ENCODE data around the gene ANP32A. TPM values are rescaled to one million over a fixed set of nuclear protein-coding genes. Genes with fewer than 3 reads are reported as not detected.

Gene ANP32A
- total RNA-seq, 1 donor: 38.5 TPM

DNA sequence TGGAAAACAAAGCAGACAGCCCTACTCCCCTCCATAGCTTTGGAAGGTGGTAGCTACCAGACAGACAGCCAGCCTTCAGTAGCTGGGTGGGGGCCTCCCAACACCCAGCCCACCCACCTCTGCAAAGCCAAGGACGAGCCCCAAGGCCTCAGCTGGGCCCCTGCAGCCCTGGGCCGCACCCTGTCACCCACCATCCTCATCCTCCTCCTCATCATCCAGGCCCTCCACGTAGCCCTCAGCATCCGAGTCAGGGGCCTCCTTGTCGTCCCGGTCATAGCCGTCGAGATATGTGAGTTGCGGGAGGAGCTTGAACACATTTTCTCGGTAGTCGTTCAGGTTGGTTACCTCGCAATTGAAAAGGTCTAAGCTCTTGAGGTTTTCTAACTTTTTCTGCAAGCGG lies 36.5 kb downstream of the ANP32A start:
- DNase-seq (ENCODE audit: low read depth in 2 of 3, low spot score in 2 of 3): no peak

DNA sequence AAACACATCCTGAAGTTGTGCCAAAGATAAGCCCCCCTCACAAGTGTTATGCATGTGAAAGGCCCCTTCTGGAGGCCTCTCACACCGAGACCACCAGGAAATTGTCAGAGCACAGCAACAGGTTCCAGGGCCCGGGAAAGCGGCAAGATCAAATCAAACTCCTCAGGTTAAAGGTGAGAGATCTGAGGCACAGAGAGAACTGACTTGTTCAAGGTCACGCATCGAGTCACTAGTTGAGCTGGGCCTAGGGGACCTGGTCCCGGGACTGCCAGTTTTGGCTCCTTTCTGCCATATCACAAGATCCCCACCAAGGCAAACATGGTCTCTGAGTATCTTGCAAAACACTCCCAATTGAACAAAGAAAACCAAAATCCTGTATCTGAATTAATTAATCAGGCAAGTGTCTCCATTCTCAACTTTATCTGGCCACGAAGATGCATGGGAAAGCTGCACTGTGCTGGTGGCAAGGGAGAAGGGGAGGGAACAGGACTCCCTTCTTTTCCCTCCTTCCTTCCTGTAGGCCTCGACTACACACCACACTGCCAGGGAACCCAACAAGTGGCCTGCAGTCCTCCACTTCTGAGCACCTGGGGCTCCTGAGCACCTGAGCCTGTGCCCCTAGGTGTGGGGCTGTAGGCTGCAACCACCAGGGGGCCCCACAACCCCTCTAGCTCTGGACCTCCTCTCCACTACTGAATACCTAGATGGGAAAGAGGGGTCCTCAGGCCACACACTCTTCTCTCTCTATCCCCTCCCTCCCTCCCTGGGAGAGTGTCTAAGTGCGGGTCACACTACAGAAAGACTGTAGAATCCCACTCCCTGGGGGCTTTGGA lies 37.3 kb downstream of the ANP32A start:
- DNase-seq (ENCODE audit: low read depth in 2 of 3, low spot score in 2 of 3): peak; percentile 53 to 73 (median 70)

DNA sequence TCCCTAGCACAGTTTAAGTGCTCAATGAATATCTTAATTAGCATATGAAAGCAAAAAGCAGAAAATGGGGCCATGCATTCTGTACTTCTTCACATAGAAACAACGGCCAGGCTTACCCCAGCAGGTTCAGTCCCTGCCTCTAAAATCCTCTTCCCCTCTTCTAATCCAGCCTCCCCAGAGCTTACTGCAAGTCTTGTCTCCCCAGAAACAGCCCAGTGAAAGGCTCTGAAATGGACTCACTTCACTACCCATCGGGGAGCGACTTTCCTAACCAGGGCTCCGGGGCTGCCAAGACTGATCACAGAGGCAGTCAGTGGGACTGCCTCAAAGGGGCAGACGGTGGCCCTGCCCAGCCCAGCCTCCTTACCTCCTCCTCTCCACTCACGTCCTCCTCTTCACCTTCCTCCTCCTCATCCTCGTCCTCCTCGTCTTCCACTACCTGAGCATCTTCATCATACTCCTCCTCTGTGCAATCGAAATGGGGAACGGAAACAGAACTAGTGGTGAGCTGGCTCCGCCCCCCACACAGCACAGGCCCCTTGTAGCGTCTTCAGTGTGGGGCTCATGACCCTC lies 38.0 kb downstream of the ANP32A start:
- peak in 1 of 3 donors; percentile 8 for DNase-seq (ENCODE audit: low read depth in 2 of 3, low spot score in 2 of 3)

DNA sequence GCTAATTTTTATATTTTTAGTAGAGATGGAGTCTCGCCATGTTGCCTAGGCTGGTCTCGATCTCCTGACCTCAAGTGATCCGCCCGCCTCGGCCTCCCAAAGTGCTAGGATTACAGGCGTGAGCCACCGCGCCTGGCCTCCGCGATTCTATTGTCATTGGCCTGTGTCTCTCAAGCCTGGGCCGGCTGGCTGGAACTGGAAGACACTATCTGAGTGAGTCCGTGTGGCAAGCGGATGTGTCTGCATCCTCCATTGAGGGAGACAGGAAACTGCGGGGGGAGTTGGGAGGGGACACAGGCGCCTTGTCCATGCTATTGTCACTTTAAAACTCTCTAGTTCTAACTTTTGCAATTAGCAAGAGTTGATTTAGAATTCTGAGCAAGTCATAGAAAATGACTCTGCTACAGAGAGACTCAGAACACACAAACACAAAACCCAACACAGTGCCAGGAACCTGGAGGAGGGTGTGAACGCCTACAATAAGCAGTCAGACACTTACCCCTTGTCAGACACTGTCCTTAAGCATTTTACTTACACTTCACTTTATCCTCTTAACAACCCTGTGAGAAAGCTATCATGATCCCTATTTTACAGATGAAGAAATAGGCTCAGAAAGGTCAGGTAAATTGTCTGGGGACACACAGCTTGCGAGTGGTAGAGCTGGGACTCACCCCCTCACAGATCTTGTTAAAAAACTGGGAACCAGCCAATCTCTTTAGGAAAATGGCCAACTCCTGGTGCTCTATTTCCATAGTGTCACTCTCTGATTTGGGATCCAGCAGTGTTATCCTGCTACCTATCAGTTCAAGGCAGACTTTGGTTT lies 38.7 kb downstream of the ANP32A start:
- peak in 2 of 3 donors; percentile 90 to 98 for DNase-seq (ENCODE audit: low read depth in 2 of 3, low spot score in 2 of 3)

DNA sequence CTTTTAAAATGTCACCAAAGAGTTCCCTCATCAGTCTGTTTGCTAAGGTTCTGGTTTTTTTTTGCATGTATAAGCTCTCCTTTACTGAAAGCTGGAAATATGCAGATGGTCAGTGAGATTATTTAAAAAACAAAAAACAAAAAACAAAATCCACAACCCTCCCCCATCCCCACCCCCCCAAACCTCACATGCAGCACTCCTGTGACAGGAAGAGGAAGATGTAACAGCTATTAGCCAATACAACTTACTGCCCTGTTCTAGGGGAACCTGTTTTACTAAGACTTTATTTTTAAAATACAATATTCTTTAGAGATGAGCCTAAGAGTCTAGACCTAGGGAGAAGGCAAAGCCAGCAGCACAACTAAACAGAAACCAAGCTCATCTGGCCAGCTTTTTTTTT lies 39.5 kb downstream of the ANP32A start:
- peak in 1 of 3 donors; percentile 50 for DNase-seq (ENCODE audit: low read depth in 2 of 3, low spot score in 2 of 3)

DNA sequence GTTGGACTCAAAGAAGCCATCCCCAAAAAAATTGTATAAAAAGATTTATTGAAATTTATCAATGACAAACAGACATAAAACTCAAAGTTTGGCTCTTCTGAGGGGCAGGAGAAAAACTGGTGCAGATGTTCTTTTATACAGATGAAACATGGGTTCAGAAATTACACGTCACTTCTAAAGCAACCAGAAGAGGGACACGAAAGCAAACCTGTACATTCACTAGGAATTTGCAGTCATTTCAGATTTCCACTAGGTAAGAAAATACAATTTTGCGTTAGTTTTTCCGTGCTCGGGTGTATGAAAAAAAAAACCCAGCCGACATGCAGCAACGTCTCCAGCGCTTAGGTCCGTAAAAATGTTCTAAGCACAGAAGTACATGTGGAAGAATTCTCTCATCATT lies 41.8 kb downstream of the ANP32A start:
- peak in 1 of 3 donors; percentile 46 for DNase-seq (ENCODE audit: low read depth in 2 of 3, low spot score in 2 of 3)

DNA sequence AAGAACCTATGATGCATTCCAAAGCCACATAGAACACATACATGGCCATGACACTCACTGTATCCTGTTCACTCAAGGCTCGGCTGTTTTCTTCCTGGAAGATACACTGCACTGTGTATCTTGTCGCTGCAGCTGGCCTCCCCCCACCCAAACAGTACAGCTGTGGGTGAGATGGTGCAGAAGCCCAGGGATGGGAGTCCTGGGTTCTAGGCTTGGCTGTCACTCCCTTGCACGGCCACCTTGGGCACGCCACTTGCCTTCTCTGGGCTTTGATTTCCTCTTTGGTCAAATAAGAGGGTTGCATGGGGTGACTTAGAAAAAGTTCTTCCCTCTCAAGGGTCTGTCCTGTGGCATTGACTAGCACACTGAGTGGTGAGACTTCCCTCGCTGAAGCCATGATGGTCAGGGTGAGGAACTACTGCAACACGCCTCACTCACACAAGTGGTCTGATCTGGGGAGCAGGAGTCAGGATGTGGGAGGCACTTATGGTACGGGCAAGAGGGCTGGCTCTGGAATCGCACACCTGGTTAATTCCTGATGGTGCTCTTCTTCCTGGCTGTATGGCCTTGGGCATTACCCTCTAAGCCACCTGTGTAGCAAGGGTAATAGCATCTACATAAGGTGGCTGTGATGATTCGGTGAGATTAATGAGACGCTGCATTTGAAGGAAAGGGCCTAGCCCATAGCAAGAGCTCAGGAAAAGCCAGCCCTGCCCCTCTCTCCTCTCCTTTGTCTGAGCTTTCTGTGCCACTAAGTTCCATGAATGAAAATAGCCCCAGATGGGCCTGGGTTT lies 44.0 kb downstream of the ANP32A start:
- no peak for DNase-seq (ENCODE audit: low read depth in 2 of 3, low spot score in 2 of 3)

DNA sequence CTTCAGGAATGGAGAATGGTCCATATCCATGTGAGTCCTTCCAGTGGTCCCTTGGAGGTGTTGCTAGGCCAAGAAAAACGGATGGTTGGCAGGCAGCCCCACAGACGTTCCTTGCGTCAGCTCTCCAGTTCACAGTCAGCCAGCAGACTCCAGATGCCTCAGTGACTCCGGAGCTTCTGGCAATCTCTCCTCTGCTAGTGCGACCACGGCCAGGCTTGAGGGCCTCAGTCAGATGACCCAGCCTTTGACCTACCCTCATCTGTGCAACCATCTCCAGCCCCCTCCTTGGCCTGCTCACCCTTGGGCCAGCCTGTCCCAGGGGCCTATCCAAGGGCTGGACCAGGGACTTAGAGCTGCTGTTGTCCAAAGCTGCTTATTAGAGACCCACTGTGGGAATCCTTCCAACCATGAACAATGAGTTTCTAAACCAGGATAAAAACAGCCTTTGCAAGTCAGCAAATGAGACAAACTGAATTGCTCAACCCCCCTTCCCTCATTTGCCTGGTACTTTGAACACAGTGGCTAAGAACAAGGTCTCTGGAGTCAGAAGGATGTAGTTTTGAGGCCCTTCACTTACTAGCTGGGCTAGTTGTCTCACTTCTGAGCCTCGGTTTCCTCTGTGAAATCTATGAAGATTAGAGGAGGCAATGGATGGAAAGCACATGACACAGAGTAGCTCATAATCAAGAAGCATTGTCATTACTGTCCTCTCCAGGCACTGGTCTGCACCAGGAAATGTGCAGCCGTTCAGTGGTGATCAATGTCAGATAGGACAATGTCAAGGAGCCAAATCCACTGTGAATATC lies 44.8 kb downstream of the ANP32A start:
- no peak for DNase-seq (ENCODE audit: low read depth in 2 of 3, low spot score in 2 of 3)

DNA sequence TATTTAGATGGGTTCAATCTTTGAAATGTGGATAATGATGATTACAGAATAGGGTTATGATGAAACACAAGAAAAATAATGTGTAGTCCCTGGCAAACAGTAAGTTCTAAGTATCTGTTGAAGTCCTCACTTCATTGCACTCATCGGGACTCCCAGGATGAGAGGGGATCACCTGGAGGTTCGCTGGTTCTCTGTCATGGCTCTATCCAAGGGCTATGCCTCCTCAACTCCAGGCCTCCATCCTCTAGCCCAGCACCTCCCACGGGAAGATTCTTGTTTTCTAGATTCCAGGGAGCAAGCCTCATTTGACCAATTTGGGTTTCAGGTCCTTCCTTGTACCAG lies 45.5 kb downstream of the ANP32A start:
- DNase-seq (ENCODE audit: low read depth in 2 of 3, low spot score in 2 of 3): no peak

DNA sequence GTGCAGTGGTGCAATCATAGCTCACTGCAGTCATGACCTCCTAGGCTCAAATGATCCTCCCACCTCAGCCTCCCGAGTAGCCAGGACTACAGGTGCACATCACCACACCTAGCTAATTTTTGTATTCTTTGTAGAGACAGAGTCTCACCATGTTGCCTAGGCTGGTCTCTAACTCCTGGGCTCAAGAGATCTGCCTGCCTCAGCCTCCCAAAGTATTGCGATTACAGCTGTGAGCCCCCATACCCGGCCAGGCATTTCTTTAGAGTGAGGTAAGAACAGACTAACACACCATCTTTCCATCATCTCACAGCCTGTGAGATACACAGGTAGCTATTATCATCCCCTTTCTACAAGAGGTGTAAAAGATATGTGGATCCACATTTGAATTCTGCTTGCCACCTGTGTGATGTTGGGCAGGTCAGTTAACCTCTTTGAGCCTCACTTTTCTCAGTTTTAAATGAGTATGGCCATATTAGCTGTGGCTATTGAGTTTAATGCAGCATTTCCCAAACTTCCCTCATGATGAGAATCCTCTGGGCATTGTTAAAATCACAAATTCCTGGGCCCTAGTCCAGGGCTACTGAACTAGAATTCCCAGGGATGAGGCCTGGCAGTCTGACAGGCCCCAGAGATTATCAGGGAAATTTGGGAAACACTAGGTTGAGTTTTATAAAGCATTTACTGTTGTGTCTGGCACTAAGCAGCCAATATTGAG lies 46.0 kb downstream of the ANP32A start:
- no peak for DNase-seq (ENCODE audit: low read depth in 2 of 3, low spot score in 2 of 3)

DNA sequence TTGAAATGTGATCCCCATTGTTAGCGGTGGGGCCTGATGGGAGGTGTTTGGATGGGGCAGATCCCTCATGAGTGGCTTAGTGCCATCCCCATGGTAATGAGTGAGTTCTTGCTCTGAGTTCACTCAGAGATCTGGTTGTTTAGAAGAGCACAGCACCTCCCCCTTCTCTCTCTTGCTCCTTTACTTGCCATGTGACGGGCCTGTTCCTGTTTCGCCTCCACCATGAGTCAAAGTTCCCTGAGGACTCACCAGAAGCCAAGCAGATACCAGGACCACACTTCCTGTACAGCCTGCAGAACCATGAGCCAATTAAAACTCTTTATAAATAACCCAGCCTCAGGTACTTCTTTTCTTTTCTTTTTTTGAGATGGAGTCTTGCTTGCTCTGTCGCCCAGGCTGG lies 46.6 kb downstream of the ANP32A start:
- no peak for DNase-seq (ENCODE audit: low read depth in 2 of 3, low spot score in 2 of 3)

DNA sequence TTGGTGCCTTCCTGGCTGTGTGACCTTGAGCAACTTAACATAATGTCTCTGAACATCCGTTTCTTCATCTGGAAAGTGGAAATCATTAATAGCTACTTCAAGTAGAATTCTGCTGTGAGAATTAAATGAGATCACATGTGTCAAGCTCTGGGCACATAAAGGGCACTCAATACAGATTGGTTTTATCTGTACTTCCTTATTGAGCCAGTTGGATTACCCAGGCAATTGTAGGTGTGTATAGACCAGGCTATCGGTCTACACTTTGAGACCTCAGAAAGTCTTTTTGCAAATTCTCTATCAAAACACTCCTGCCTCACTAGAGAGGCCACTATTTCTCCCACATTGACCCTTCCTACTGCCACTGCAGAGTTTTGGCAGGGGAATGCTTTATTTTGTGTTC lies 47.7 kb downstream of the ANP32A start:
- DNase-seq (ENCODE audit: low read depth in 2 of 3, low spot score in 2 of 3): no peak

DNA sequence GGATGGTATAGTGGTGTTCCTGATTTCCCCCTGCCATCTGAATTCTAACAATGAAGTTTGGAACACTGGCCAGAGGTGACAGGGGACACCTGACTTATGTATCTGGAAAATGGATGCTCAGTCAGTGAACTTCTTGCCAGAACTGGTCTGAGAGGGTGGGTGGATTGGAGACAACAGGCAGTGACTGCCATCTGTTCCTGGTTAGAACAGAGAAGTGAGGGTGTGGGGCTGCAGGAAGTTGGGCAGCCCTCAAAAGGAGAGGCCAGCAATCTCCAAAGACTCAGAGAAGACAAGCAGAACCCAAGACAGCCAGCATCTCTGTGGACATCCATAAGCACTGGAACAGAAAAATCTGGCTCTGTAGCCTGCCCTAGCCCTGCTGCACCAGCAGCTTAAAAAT lies 50.5 kb downstream of the ANP32A start:
- peak in 1 of 3 donors; percentile 33 for DNase-seq (ENCODE audit: low read depth in 2 of 3, low spot score in 2 of 3)

DNA sequence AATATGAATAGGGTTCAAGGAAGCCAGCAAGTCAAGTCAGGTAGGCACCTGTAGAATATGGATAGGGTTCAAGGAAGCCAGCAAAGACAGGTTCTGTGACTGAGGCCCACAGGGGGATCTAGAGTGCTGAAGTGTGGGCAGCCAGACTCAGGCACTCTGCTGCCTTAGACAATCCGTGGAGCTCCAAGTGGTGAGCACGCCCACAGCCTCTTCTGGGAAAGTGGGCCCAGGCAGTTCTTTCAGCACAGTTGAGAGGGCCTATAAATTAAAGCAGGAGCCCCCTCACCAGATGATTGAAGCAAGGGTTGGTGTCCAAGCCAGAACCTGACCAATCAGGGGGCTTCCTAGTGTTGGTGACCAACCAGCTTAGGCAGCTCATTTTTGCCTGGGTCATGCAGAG lies 51.0 kb downstream of the ANP32A start:
- no peak for DNase-seq (ENCODE audit: low read depth in 2 of 3, low spot score in 2 of 3)

DNA sequence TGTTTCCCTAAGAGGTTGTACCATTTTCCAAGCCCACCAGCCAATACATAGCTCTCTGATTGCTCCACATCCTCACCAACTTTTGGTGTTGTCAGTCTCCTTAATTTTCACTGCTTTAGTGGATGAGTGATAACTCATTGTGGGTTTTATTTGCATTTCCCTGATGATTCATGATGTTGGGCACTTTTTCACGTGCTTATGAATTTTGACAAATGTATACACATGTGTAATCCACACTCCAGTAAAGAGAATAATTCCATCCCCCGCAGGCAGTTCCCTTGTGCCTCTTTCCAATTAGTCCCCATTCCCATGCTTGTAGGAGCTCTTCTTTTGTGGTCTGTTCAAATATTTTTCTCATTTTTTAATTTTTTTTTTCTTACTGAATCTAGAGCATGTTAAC lies 52.4 kb downstream of the ANP32A start:
- no peak for DNase-seq (ENCODE audit: low read depth in 2 of 3, low spot score in 2 of 3)

DNA sequence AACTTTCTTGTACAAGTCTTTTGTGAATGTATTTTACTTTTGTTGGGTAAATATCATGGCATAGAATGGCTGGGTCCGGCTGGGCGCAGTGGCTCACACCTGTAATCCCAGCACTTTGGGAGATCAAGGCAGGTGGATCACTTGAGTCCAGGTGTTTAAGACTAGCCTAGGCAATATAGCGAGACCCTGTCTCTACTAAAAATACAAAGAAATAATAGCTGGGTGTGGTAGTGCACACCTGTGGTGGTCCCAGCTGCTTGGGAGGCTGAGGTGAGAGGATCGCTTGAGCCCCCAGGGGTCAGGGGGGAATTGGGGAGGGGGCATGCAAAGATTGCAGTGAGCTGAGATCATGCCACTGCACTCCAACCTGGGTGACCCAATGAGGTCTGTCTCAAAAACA lies 52.9 kb downstream of the ANP32A start:
- DNase-seq (ENCODE audit: low read depth in 2 of 3, low spot score in 2 of 3): no peak

DNA sequence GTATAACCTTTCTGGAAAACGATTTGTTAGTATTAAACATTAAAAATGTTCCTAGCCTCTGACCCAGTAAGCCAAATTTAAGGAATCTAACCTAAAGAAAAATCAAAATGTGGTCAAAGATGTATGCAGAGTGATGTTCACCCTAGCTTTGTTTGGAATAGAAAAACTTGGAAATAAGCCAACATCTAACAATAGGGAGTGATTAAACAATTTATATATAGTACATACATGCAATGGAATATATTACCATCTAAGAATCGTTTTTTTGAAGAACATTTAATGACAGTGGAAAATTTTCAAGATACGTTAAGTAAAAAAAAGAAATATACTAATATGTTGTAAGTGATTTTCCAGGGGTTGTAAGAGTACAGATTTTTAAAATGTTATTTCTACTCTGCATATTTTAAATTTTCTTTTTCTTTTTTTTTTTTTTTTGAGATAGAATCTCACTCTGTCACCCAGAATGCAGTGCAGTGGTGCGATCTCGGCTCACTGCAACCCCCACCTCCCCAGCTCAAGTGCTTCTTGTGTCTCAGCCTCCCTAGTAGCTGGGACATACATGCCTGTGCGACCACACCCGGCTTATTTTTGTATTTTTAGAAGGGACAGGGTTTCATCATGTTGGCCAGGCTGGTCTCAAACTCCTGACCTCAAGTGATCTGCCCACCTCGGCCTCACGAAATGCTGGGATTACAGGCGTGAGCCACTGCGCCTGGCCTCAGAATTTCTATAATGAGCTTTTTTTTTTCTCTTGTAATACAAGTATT lies 54.9 kb downstream of the ANP32A start:
- no peak for DNase-seq (ENCODE audit: low read depth in 2 of 3, low spot score in 2 of 3)

DNA sequence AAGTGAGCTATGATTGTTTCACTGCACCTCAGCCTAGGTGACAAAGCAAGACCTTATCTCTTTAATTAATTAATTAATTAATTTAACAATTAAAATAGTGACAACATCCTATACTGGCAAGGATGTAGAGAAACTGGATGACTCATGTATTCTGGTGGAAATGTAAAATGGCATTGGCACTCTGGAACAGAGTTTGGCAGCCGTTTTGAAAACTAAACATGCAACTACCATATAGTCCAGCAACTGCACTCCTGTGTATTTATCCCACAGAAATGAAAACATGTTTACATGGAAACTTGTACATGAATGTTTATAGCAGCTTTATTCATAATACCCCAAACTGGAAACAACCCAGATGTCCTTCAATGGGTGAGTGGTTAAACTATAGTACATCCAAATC lies 56.6 kb downstream of the ANP32A start:
- DNase-seq (ENCODE audit: low read depth in 2 of 3, low spot score in 2 of 3): no peak

DNA sequence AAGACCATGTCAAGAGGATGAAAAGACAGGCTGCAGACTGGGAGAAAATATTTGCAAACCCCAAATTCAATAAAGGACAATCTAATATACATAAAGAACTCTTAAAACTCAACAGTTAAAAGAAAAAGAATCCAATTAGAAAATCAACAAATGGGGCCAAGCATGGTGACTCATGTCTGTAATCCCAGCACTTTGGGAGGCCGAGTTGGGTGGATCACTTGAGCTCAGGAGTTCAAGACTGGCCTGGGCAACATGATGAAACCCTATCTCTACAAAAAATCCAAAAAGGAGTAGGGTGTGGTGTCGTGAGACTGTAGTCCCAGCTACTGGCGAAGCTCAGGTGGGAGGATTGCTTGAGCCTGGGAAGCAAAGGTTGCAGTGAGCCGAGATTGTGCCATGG lies 57.6 kb downstream of the ANP32A start:
- no peak for DNase-seq (ENCODE audit: low read depth in 2 of 3, low spot score in 2 of 3)

Measured in hematopoietic multipotent progenitor cell (in vitro differentiated cells).